ENCODE measurements around the gene GPR89A. TPM values are rescaled to one million over a fixed set of nuclear protein-coding genes. Genes with fewer than 3 reads are reported as not detected.

The GPR89A gene
- polyA plus RNA-seq, 3 donors, result 7.2 to 8.1 (median 8.1) TPM

- Histone ChIP-seq H2AFZ (ENCODE audit: insufficient read depth, low read depth, low read length, poor library complexity, severe bottlenecking) (no peak overlapping the region), H3K9me3 (replicated peaks in 1 of 2; ENCODE audit: control insufficient read depth in 1 of 2, insufficient read depth in 1 of 2, low read length in 2 of 2) (no peaks in the 10 kb centered on the region), H3K27ac (ENCODE audit: low read depth in 1 of 2, low read length in 2 of 2) (no peak overlapping the region), H3K9ac (ENCODE audit: insufficient read depth, low read length, poor library complexity, severe bottlenecking) (no peak overlapping the region), H3K4me3 (replicated peaks in 1 of 3; ENCODE audit: low read depth in 2 of 3, low read length in 3 of 3) (no peak overlapping the region), H3K79me2 (ENCODE audit: insufficient read depth, low read length) (no peaks in the 10 kb centered on the region), H3K4me1 (ENCODE audit: control insufficient read depth in 1 of 2, insufficient read depth in 2 of 2, low read length in 2 of 2) (peaks cover 1% of the 10 kb centered on the region in 2 donors), H3K36me3 (replicated peaks in 1 of 2; ENCODE audit: control insufficient read depth in 1 of 2, insufficient read depth in 2 of 2, low read length in 2 of 2) (no peaks in the 10 kb centered on the region), H4K20me1 (ENCODE audit: insufficient read depth, low read length) (no peaks in the 10 kb centered on the region), H3K27me3 (ENCODE audit: control insufficient read depth in 2 of 2, insufficient read depth in 2 of 2, low read length in 2 of 2) (no peaks in the 10 kb centered on the region), H3K4me2 (replicated peaks; ENCODE audit: extremely low read depth, low read length, poor library complexity, severe bottlenecking) (no peak overlapping the region)
- intact Hi-C loops (cut with micrococcal nuclease), result no loop called here
- peaks cover 0 to 2% (median 0%) of the 10 kb centered on the region in 7 donors for H3K9me3 Mint-ChIP-seq
- H3K4me3 Mint-ChIP-seq, result no peak overlapping the region
- H3K27me3 Mint-ChIP-seq (ENCODE audit: low read depth in 3 of 3), result peaks cover 1 to 3% (median 3%) of the 10 kb centered on the region in 3 donors
- no peak for TF ChIP-seq CTCF (IDR thresholded peaks at IDR 0.05)
- 71% methylated on average over 3 of the region's 5 CpGs for WGBS (ENCODE audit: insufficient coverage)
- peaks cover 21% of the 10 kb centered on the region for H3K4me1 Mint-ChIP-seq
- peak overlapping the region in 4 of 7 donors; percentile 2 to 75 (median 40) for H3K27ac Mint-ChIP-seq
- DNase-seq, result peak in 1 of 3 donors; percentile 0
- no peaks in the 10 kb centered on the region for H3K36me3 Mint-ChIP-seq
Measured at GRCh38 chr1:145690587-145691558, 83.1 kb downstream of the GPR89A start.

- Histone ChIP-seq H2AFZ (ENCODE audit: insufficient read depth, low read depth, low read length, poor library complexity, severe bottlenecking) (no peak overlapping the region), H3K36me3 (replicated peaks in 1 of 2; ENCODE audit: control insufficient read depth in 1 of 2, insufficient read depth in 2 of 2, low read length in 2 of 2) (no peaks in the 10 kb centered on the region), H3K9me3 (replicated peaks in 1 of 2; ENCODE audit: control insufficient read depth in 1 of 2, insufficient read depth in 1 of 2, low read length in 2 of 2) (no peaks in the 10 kb centered on the region), H3K79me2 (ENCODE audit: insufficient read depth, low read length) (no peaks in the 10 kb centered on the region), H3K4me1 (ENCODE audit: control insufficient read depth in 1 of 2, insufficient read depth in 2 of 2, low read length in 2 of 2) (peaks cover 10 to 15% of the 10 kb centered on the region in 2 donors), H4K20me1 (ENCODE audit: insufficient read depth, low read length) (no peaks in the 10 kb centered on the region), H3K4me2 (replicated peaks; ENCODE audit: extremely low read depth, low read length, poor library complexity, severe bottlenecking) (no peak overlapping the region), H3K9ac (ENCODE audit: insufficient read depth, low read length, poor library complexity, severe bottlenecking) (no peak overlapping the region), H3K4me3 (replicated peaks in 1 of 3; ENCODE audit: low read depth in 2 of 3, low read length in 3 of 3) (no peak overlapping the region), H3K27me3 (ENCODE audit: control insufficient read depth in 2 of 2, insufficient read depth in 2 of 2, low read length in 2 of 2) (no peaks in the 10 kb centered on the region), H3K27ac (ENCODE audit: low read depth in 1 of 2, low read length in 2 of 2) (no peak overlapping the region)
- intact Hi-C loops (cut with micrococcal nuclease), result no loop called here
- Mint-ChIP-seq H3K27me3 (ENCODE audit: low read depth in 3 of 3) (peaks cover 1 to 8% (median 3%) of the 10 kb centered on the region in 3 donors), H3K27ac (no peak overlapping the region), H3K4me1 (peaks cover 34% of the 10 kb centered on the region), H3K9me3 (peaks cover 0 to 4% (median 0%) of the 10 kb centered on the region in 7 donors), H3K36me3 (no peaks in the 10 kb centered on the region), H3K4me3 (no peak overlapping the region)
- 69% methylated on average over 8 of the region's 11 CpGs for WGBS (ENCODE audit: insufficient coverage)
- no peak for TF ChIP-seq CTCF (IDR thresholded peaks at IDR 0.05)
- DNase-seq, result no peak
Measured at GRCh38 chr1:145692785-145693443, 85.1 kb downstream of the GPR89A start.
